Measurements from ENCODE around the gene KDM1A.
A peak's percentile ranks its signal among the peaks of the same experiment; 100 is the strongest.

The KDM1A gene

DNA sequence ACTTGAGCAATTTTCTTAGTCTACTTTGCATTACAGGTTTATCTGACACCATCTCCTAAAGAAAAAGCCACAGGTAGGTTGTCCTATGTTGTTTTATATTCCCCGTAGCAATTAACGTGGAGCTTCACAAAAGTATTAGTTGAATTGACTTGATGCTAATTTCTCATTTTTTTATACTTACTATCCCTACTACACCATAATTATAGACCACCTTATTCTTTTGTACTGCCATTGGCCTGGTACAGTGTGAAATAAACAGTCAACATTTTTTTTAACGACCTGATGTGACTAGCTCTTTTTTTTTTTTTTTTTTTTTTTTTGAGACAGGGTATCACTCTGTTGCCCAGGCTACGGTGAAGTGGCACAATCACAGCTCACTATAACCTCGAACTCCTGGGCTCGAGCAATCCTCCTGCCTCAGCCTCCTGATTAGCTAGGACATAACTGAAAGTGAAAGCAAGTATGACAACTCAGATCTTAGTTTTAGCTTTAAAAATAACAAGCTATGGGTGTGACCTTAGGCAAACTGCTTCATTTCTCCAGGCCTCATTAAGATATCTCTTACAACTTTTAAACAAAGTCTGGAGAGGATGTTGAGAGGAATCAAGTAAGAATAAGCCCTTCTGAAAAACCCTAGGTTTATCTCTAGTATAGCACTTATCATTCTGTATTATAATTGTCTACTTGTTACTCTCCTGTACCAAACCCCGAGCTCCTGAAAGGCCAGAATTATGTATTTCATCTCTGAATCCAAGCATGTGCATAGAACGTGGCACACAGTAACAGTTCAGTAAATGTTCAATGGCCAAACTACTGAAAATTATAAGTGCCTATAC is 99.9 kb downstream of the KDM1A start:
- Histone ChIP-seq H3K9me3 (ENCODE audit: control insufficient read depth, insufficient read depth, low read depth, low read length) (no peaks in the 10 kb centered on the region), H3K36me3 (ENCODE audit: control insufficient read depth in 2 of 2, insufficient read depth in 1 of 2, low read length in 2 of 2) (no peaks in the 10 kb centered on the region), H3K27ac (ENCODE audit: extremely low read depth, low read depth, low read length) (no peak overlapping the region), H3K4me1 (ENCODE audit: control insufficient read depth, insufficient read depth, low read length) (peaks cover 9% of the 10 kb centered on the region), H3K4me3 (ENCODE audit: low read depth, low read length) (no peak overlapping the region)
- TF ChIP-seq SCRT2 (tag by site-specific recombination; IDR thresholded peaks at IDR 0.05) (peak; percentile 50; the same call in 1 of the 2 replicates), ZNF37A (tag by site-specific recombination; IDR thresholded peaks at IDR 0.05) (no peak)
- TF ChIP-seq, protein P1, sequence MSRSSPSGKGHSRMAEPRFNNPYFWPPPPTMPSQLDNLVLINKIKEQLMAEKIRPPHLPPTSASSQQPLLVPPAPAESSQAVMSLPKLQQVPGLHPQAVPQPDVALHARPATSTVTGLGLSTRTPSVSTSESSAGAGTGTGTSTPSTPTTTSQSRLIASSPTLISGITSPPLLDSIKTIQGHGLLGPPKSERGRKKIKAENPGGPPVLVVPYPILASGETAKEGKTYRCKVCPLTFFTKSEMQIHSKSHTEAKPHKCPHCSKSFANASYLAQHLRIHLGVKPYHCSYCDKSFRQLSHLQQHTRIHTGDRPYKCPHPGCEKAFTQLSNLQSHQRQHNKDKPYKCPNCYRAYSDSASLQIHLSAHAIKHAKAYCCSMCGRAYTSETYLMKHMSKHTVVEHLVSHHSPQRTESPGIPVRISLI (tag by site-specific recombination; IDR thresholded peaks at IDR 0.05) = peak; percentile 81
- CTCF ChIA-PET = interaction anchor here (0.6 to 1.8 kb wide), 4 partner anchors 17 to 1843 kb away, joined by 3 to 6 read pairs (median 5); no protein-coding TSS in a partner anchor
- POLR2A ChIA-PET = interaction anchor here (0.6 kb wide), 1 partner anchor 343 kb away, joined by 3 read pairs; no protein-coding TSS in a partner anchor

DNA sequence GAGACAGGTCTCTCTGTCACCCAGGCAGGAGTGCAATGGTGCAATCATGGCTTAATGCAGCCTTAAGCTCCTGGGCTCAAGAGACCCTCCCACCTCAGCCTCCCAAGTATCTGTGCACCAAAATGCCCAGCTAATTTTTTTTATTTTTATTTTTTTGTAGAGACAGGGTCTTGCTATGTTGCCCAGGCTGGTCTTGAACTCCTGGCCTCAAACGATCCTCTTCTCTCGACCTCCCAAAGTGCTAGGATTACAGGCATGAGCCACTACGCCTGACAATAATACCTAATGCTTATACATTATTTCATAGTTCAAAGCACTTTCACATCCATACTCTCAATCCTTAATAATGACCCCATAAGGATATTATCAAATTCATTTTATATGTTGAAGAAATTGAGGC is 101.1 kb downstream of the KDM1A start:
- ChIA-PET CTCF (interaction anchor here (0.8 to 1.8 kb wide), 3 partner anchors 15 to 65 kb away, joined by 4 to 6 read pairs (median 4); no protein-coding TSS in a partner anchor), POLR2A (no interaction called here)
- Histone ChIP-seq H3K9me3 (ENCODE audit: control insufficient read depth, insufficient read depth, low read depth, low read length) (no peaks in the 10 kb centered on the region), H3K36me3 (ENCODE audit: control insufficient read depth in 2 of 2, insufficient read depth in 1 of 2, low read length in 2 of 2) (no peaks in the 10 kb centered on the region), H3K27ac (ENCODE audit: extremely low read depth, low read depth, low read length) (no peak overlapping the region), H3K4me3 (ENCODE audit: low read depth, low read length) (no peak overlapping the region), H3K4me1 (ENCODE audit: control insufficient read depth, insufficient read depth, low read length) (peaks cover 5% of the 10 kb centered on the region)
- TF ChIP-seq ZNF776 (tag by site-specific recombination; IDR thresholded peaks at IDR 0.05; ENCODE audit: borderline replicate concordance) (no peak), ZNF121 (tag by site-specific recombination; IDR thresholded peaks at IDR 0.05) (peak; percentile 77; the same call in 1 of the 2 replicates)

DNA sequence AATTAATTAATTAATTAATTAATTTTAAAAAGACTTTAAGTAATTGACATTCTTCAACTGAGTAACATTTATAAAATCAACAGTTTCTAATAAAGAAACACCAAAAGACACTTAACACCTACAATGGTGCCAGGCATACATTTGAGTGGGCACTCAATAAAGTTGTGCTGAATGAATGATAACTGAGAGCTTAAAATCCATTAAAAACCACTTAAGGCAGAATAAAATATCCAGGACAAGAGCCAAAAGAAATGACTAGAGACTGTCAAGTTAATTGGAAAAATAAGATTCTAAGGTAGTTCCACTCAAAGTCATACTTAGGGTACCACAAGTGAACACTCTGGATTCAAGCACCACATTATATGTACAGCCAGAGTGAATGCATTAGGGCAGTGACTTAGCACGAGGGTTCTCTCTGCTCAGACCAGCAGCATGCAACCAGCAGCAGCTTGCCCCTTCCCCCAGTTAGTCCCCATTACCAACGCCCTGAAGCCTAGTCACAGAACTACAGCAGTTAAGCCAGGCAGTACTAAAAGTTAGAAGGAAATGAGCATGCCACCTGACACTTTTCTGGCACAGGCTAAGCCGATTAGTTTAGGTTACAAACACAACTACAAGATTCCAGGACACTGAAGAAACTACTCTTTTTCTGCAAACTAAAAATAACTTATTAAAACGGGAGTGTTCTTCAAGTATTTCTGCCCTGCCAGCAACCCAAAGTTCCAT is 102.9 kb downstream of the KDM1A start:
- no peak overlapping the region for H3K27ac ChIP-seq (ENCODE audit: extremely low read depth, low read depth, low read length)
- H3K9me3 ChIP-seq (ENCODE audit: control insufficient read depth, insufficient read depth, low read depth, low read length) = no peaks in the 10 kb centered on the region
- ChIA-PET POLR2A (interaction anchor here (0.7 kb wide), 1 partner anchor 9 kb away, joined by 3 read pairs; no protein-coding TSS in a partner anchor), CTCF (interaction anchor here (0.5 to 1.2 kb wide), 4 partner anchors 14 to 433 kb away, joined by 3 to 4 read pairs (median 3); no protein-coding TSS in a partner anchor)
- H3K4me1 ChIP-seq (ENCODE audit: control insufficient read depth, insufficient read depth, low read length) = peaks cover 5% of the 10 kb centered on the region
- H3K36me3 ChIP-seq (ENCODE audit: control insufficient read depth in 2 of 2, insufficient read depth in 1 of 2, low read length in 2 of 2) = no peaks in the 10 kb centered on the region
- H3K4me3 ChIP-seq (ENCODE audit: low read depth, low read length) = no peak overlapping the region
- TF ChIP-seq ZNF660 (tag by site-specific recombination; IDR thresholded peaks at IDR 0.05) (no peak), ZBTB20 (tag by site-specific recombination; IDR thresholded peaks at IDR 0.05) (peak; percentile 17; the same call in 1 of the 2 replicates), ZNF10 (tag by site-specific recombination; IDR thresholded peaks at IDR 0.05) (peak; percentile 83), ZNF549 (tag by site-specific recombination; IDR thresholded peaks at IDR 0.05) (no peak), ZBTB17 (tag by site-specific recombination; IDR thresholded peaks at IDR 0.05) (0 out of 2 replicates have a peak, but pooled peaks have one; percentile 20), ZNF433 (tag by site-specific recombination; IDR thresholded peaks at IDR 0.05; ENCODE audit: low read depth) (no peak), ZNF837 (tag by site-specific recombination; IDR thresholded peaks at IDR 0.05) (no peak), ZXDB (tag by site-specific recombination; IDR thresholded peaks at IDR 0.05) (no peak)
- TF ChIP-seq, protein P2, sequence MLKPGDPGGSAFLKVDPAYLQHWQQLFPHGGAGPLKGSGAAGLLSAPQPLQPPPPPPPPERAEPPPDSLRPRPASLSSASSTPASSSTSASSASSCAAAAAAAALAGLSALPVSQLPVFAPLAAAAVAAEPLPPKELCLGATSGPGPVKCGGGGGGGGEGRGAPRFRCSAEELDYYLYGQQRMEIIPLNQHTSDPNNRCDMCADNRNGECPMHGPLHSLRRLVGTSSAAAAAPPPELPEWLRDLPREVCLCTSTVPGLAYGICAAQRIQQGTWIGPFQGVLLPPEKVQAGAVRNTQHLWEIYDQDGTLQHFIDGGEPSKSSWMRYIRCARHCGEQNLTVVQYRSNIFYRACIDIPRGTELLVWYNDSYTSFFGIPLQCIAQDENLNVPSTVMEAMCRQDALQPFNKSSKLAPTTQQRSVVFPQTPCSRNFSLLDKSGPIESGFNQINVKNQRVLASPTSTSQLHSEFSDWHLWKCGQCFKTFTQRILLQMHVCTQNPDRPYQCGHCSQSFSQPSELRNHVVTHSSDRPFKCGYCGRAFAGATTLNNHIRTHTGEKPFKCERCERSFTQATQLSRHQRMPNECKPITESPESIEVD (tag by site-specific recombination; IDR thresholded peaks at IDR 0.05) = peak; percentile 44
- TF ChIP-seq, protein P3, sequence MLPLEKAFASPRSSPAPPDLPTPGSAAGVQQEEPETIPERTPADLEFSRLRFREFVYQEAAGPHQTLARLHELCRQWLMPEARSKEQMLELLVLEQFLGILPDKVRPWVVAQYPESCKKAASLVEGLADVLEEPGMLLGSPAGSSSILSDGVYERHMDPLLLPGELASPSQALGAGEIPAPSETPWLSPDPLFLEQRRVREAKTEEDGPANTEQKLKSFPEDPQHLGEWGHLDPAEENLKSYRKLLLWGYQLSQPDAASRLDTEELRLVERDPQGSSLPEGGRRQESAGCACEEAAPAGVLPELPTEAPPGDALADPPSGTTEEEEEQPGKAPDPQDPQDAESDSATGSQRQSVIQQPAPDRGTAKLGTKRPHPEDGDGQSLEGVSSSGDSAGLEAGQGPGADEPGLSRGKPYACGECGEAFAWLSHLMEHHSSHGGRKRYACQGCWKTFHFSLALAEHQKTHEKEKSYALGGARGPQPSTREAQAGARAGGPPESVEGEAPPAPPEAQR (tag by site-specific recombination; IDR thresholded peaks at IDR 0.05) = no peak
- TF ChIP-seq, protein P4, sequence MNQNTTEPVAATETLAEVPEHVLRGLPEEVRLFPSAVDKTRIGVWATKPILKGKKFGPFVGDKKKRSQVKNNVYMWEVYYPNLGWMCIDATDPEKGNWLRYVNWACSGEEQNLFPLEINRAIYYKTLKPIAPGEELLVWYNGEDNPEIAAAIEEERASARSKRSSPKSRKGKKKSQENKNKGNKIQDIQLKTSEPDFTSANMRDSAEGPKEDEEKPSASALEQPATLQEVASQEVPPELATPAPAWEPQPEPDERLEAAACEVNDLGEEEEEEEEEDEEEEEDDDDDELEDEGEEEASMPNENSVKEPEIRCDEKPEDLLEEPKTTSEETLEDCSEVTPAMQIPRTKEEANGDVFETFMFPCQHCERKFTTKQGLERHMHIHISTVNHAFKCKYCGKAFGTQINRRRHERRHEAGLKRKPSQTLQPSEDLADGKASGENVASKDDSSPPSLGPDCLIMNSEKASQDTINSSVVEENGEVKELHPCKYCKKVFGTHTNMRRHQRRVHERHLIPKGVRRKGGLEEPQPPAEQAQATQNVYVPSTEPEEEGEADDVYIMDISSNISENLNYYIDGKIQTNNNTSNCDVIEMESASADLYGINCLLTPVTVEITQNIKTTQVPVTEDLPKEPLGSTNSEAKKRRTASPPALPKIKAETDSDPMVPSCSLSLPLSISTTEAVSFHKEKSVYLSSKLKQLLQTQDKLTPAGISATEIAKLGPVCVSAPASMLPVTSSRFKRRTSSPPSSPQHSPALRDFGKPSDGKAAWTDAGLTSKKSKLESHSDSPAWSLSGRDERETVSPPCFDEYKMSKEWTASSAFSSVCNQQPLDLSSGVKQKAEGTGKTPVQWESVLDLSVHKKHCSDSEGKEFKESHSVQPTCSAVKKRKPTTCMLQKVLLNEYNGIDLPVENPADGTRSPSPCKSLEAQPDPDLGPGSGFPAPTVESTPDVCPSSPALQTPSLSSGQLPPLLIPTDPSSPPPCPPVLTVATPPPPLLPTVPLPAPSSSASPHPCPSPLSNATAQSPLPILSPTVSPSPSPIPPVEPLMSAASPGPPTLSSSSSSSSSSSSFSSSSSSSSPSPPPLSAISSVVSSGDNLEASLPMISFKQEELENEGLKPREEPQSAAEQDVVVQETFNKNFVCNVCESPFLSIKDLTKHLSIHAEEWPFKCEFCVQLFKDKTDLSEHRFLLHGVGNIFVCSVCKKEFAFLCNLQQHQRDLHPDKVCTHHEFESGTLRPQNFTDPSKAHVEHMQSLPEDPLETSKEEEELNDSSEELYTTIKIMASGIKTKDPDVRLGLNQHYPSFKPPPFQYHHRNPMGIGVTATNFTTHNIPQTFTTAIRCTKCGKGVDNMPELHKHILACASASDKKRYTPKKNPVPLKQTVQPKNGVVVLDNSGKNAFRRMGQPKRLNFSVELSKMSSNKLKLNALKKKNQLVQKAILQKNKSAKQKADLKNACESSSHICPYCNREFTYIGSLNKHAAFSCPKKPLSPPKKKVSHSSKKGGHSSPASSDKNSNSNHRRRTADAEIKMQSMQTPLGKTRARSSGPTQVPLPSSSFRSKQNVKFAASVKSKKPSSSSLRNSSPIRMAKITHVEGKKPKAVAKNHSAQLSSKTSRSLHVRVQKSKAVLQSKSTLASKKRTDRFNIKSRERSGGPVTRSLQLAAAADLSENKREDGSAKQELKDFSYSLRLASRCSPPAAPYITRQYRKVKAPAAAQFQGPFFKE (tag by site-specific recombination; IDR thresholded peaks at IDR 0.05; ENCODE audit: borderline replicate concordance) = no peak

Data from HEK293 (cell line).